ENCODE results near the gene BUD13. TPM values are rescaled to one million over a fixed set of nuclear protein-coding genes. Genes with fewer than 3 reads are reported as not detected.

BUD13 gene
- total and polyA plus RNA-seq, 2 of the 4 experiments (the other 2 are of a cell fraction), result 11.2 to 14.0 TPM

DNA sequence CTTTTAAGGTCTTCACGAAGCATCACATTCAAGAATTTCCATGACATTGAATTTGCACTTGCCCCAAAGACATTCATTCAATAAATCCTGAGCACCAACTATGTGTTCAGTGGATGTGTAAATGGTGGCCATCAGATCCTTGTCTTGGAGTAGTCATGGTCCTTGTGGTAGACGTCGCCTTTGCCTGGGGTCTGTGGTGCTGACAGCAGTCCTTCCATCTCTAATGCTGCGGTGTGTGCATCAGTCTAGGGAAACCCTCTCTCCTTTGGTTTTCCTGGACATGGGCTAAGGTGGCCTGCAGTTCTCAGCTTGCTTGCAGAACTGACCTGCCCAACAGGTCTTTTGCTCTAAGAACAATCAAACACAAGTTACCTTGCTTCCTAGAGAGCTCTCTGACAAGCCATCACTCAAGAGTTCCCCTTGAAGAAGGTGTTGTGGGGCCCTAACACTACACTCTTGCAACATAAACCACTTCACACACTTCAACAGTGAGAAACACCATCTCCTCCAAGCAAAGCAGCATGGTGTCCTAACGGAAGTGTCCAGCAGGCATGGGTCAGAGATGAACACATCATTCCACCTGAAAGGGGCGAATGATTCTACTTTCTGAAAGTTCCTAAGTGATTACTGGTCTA lies 72.1 kb downstream of the BUD13 start:
- ATAC-seq (ENCODE audit: low read depth), result no peak
- H3K18ac ChIP-seq (ENCODE audit: low read depth, low read length), result no peak overlapping the region
- H3K27me3 ChIP-seq (ENCODE audit: control insufficient read depth, insufficient read depth, low read length), result peaks cover 9% of the 10 kb centered on the region
- no peak overlapping the region for H3K27ac ChIP-seq (ENCODE audit: insufficient read depth, low read length)
- dilution Hi-C loops (cut with HindIII; ENCODE audit: low sequenced_read_pairs, unreplicated experiment) (no loop called here), intact Hi-C loops (cut with micrococcal nuclease) (no loop called here), in situ Hi-C loops (cut with MboI; ENCODE audit: low sequenced_read_pairs) (no loop called here)
- no peaks in the 10 kb centered on the region for H3K9me1 ChIP-seq (ENCODE audit: insufficient read depth, low read length)
- no peak overlapping the region for H3K23ac ChIP-seq (ENCODE audit: low read depth, low read length)
- TF ChIP-seq RFX5 (IDR thresholded peaks at IDR 0.05; ENCODE audit: low read depth, low read length) (no peak), BHLHE40 (IDR thresholded peaks at IDR 0.05; ENCODE audit: low read depth, low read length) (no peak), FOS (IDR thresholded peaks at IDR 0.05; ENCODE audit: low read depth, low read length) (no peak), CHD1 (IDR thresholded peaks at IDR 0.05; ENCODE audit: low read depth, low read length) (no peak), SMC3 (IDR thresholded peaks at IDR 0.05; ENCODE audit: low read depth, low read length) (no peak), CEBPB (IDR thresholded peaks at IDR 0.05; ENCODE audit: low read depth, low read length) (no peak), MXI1 (IDR thresholded peaks at IDR 0.05; ENCODE audit: borderline replicate concordance, low read depth, low read length) (no peak), ELK1 (IDR thresholded peaks at IDR 0.05; ENCODE audit: borderline replicate concordance, low read depth, low read length) (no peak), USF2 (IDR thresholded peaks at IDR 0.05; ENCODE audit: low read depth, low read length) (no peak), NFE2L2 (IDR thresholded peaks at IDR 0.05; ENCODE audit: low read depth, low read length) (no peak), POLR2A (IDR thresholded peaks at IDR 0.05; ENCODE audit: low read depth, low read length) (no peak), RCOR1 (IDR thresholded peaks at IDR 0.05; ENCODE audit: insufficient replicate concordance, low read length) (no peak), RAD21 (IDR thresholded peaks at IDR 0.05; ENCODE audit: low read length) (no peak), MAZ (IDR thresholded peaks at IDR 0.05; ENCODE audit: borderline replicate concordance, low read depth, low read length) (no peak), MAFK (IDR thresholded peaks at IDR 0.05; ENCODE audit: low read depth, low read length) (no peak)
- TF ChIP-seq, protein P1, sequence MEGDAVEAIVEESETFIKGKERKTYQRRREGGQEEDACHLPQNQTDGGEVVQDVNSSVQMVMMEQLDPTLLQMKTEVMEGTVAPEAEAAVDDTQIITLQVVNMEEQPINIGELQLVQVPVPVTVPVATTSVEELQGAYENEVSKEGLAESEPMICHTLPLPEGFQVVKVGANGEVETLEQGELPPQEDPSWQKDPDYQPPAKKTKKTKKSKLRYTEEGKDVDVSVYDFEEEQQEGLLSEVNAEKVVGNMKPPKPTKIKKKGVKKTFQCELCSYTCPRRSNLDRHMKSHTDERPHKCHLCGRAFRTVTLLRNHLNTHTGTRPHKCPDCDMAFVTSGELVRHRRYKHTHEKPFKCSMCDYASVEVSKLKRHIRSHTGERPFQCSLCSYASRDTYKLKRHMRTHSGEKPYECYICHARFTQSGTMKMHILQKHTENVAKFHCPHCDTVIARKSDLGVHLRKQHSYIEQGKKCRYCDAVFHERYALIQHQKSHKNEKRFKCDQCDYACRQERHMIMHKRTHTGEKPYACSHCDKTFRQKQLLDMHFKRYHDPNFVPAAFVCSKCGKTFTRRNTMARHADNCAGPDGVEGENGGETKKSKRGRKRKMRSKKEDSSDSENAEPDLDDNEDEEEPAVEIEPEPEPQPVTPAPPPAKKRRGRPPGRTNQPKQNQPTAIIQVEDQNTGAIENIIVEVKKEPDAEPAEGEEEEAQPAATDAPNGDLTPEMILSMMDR (conservative IDR thresholded peaks at IDR 0.05; ENCODE audit: low read depth, low read length), result no peak
- POLR2A ChIA-PET (ENCODE audit: unreplicated experiment), result no interaction called here
- WGBS, 2 experiments (ENCODE audit: extremely low coverage in 2 of 2, insufficient read length in 1 of 2), result no CpG with 5 or more reads among the region's 6 CpGs
- no peak overlapping the region for H3K56ac ChIP-seq (ENCODE audit: extremely low read depth, insufficient read depth, low read length)
- no peak overlapping the region for H2BK20ac ChIP-seq (ENCODE audit: low read depth, low read length)
- H4K5ac ChIP-seq (ENCODE audit: low read depth, low read length), result no peak overlapping the region
- H2AFZ ChIP-seq (replicated peaks; ENCODE audit: low read length, poor library complexity), result no peak overlapping the region
- no peak for DNase-seq
- H2BK120ac ChIP-seq (ENCODE audit: low read depth, low read length), result no peak overlapping the region
- no peaks in the 10 kb centered on the region for H3K36me3 ChIP-seq (ENCODE audit: control insufficient read depth, insufficient read depth, low read length)
- no peak overlapping the region for H2BK5ac ChIP-seq (ENCODE audit: low read depth, low read length, poor library complexity, severe bottlenecking)
- CTCF ChIA-PET, result no interaction called here
- H3K4me2 ChIP-seq (ENCODE audit: low read depth, low read length), result no peak overlapping the region
- H2BK15ac ChIP-seq (ENCODE audit: low read depth, low read length), result no peak overlapping the region
- no peaks in the 10 kb centered on the region for H3K9me3 ChIP-seq (ENCODE audit: control insufficient read depth, insufficient read depth, low read length)
- no peak overlapping the region for H3K4me3 ChIP-seq (ENCODE audit: insufficient read depth, low read depth, low read length)
- BruUV-seq (replicated peaks), result no TSS peak
- H3K79me1 ChIP-seq (ENCODE audit: low read depth in 1 of 2, low read length in 2 of 2), result no peaks in the 10 kb centered on the region
- no peak overlapping the region for H3K4ac ChIP-seq (ENCODE audit: low read depth, low read length)
- H3K14ac ChIP-seq (replicated peaks; ENCODE audit: low read depth, low read length), result no peak overlapping the region
- H3K9ac ChIP-seq (ENCODE audit: low read depth, low read length), result no peak overlapping the region
- H4K20me1 ChIP-seq (ENCODE audit: insufficient read depth, low read length), result no peaks in the 10 kb centered on the region; the same call in 1 of the 2 replicates
- H2AK9ac ChIP-seq (replicated peaks; ENCODE audit: low read depth, low read length, poor library complexity), result no peak overlapping the region
- H3K4me1 ChIP-seq (ENCODE audit: control insufficient read depth, insufficient read depth, low read length), result no peaks in the 10 kb centered on the region
- H4K8ac ChIP-seq (ENCODE audit: low read depth in 2 of 2, low read length in 2 of 2), result no peak overlapping the region
- H4K91ac ChIP-seq (ENCODE audit: insufficient read depth, low read depth, low read length), result no peak overlapping the region
- H2AK5ac ChIP-seq (ENCODE audit: low read depth, low read length), result no peak overlapping the region

Measured in IMR-90 (cell line).